HepG2 (cell line): Measurements from ENCODE around the gene TNFSF8. TPM values are rescaled to one million over a fixed set of nuclear protein-coding genes. Genes with fewer than 3 reads are reported as not detected.

Experiments
- ARID2 ChIP-seq: sonication (generic); formaldehyde crosslinking; IDR thresholded peaks from 2 replicates; pipeline ENCODE4 v1.8.1; 2022; ENCODE audit warnings: mild to moderate bottlenecking, missing genetic modification reagents, borderline replicate concordance
- BHLHE40 ChIP-seq: IDR thresholded peaks from 2 replicates; pipeline ENCODE4 v1.6.1; 2011; ENCODE audit warnings: low read length, improper control_type of control experiment
- CEBPB ChIP-seq: IDR thresholded peaks from 2 replicates; pipeline ENCODE4 v1.6.1; 2011; ENCODE audit warnings: low read depth, low read length, improper control_type of control experiment, borderline replicate concordance
- DNMT3B ChIP-seq: conservative IDR thresholded peaks from 2 replicates; pipeline ENCODE4 v1.6.1; 2016; ENCODE audit warnings: missing biosample characterization, control low read depth
- EP300 ChIP-seq, 3 experiments: sonication (generic) in 1 of 3; formaldehyde crosslinking in 1 of 3; IDR thresholded peaks; 2 replicates each; pipeline versions ENCODE4 v1.5.1 to v1.6.1; 2011 to 2020; ENCODE audit warnings: low read depth in 2 of 3, low read length in 2 of 3, borderline replicate concordance in 1 of 3, improper control_type of control experiment in 1 of 3, mild to moderate bottlenecking in 1 of 3, missing genetic modification reagents in 1 of 3, moderate library complexity in 1 of 3
- FOXO1 ChIP-seq: sonication (generic); formaldehyde crosslinking; IDR thresholded peaks from 2 replicates; pipeline ENCODE4 v1.4.0; 2020; ENCODE audit warnings: missing genetic modification reagents
- HOXA5 ChIP-seq: sonication (generic); formaldehyde crosslinking; IDR thresholded peaks from 2 replicates; pipeline ENCODE4 v1.4.0; 2020; ENCODE audit warnings: missing genetic modification reagents
- IKZF1 ChIP-seq: fragments of 450-650 bp; IDR thresholded peaks from 2 replicates; pipeline ENCODE4 v1.7.1; 2016
- MBD4 ChIP-seq: IDR thresholded peaks from 2 replicates; pipeline ENCODE4 v1.6.1; 2012; ENCODE audit warnings: low read length, inconsistent platforms, borderline replicate concordance
- NFRKB ChIP-seq: fragments of 450-650 bp; IDR thresholded peaks from 2 replicates; pipeline ENCODE4 v1.6.1; 2017
- RBFOX2 ChIP-seq: fragments of 200-400 bp; formaldehyde crosslinking; IDR thresholded peaks from 2 replicates; pipeline ENCODE4 v1.6.1; 2017; ENCODE audit warnings: low read depth, mild to moderate bottlenecking, low read length
- SP1 ChIP-seq, 2 experiments: fragments of 450-650 bp in 1 of 2; sonication (generic) in 1 of 2; formaldehyde crosslinking in 1 of 2; IDR thresholded peaks; 2 replicates each; pipeline versions ENCODE4 v1.4.0 to v1.6.1; 2016 to 2020; ENCODE audit warnings: missing genetic modification reagents in 1 of 2
- TAF15 ChIP-seq: fragments of 200-400 bp; formaldehyde crosslinking; IDR thresholded peaks from one replicate; pipeline ENCODE4 v1.6.1; 2018; ENCODE audit warnings: mild to moderate bottlenecking, low read depth, low read length; ENCODE audit not compliant: poor library complexity, severe bottlenecking
- TCF7L2 ChIP-seq: IDR thresholded peaks from 2 replicates; pipeline ENCODE4 v1.6.1; 2011; ENCODE audit warnings: mild to moderate bottlenecking, low read depth, low read length, moderate library complexity
- ZFP36L1 ChIP-seq: sonication (generic); formaldehyde crosslinking; IDR thresholded peaks from 2 replicates; pipeline ENCODE4 v1.8.0; 2022; ENCODE audit warnings: mild to moderate bottlenecking, missing genetic modification reagents, moderate library complexity
- ZIK1 ChIP-seq: sonication (generic); formaldehyde crosslinking; IDR thresholded peaks from 2 replicates; pipeline ENCODE4 v1.5.0; 2020; ENCODE audit warnings: mild to moderate bottlenecking, low read depth, missing genetic modification reagents, borderline replicate concordance
- ZNF207 ChIP-seq: fragments of 450-650 bp; IDR thresholded peaks from 2 replicates; pipeline ENCODE4 v1.6.1; 2016; ENCODE audit warnings: antibody characterized with exemption, borderline replicate concordance
- ZNF234 ChIP-seq: sonication (generic); formaldehyde crosslinking; conservative IDR thresholded peaks from 2 replicates; pipeline ENCODE4 v1.5.1; 2020; ENCODE audit warnings: mild to moderate bottlenecking, missing genetic modification reagents
- ZNF329 ChIP-seq: sonication (generic); formaldehyde crosslinking; IDR thresholded peaks from 2 replicates; pipeline ENCODE4 v1.9.0; 2021; ENCODE audit warnings: low read depth, mild to moderate bottlenecking, missing genetic modification reagents
- ZNF335 ChIP-seq: sonication (generic); formaldehyde crosslinking; IDR thresholded peaks from 2 replicates; pipeline ENCODE4 v1.4.0; 2020; ENCODE audit warnings: missing genetic modification reagents
- ZNF607 ChIP-seq: sonication (generic); formaldehyde crosslinking; IDR thresholded peaks from 2 replicates; pipeline ENCODE4 v1.5.1; 2020; ENCODE audit warnings: missing genetic modification reagents, mild to moderate bottlenecking, borderline replicate concordance
- ZNF850 ChIP-seq: sonication (generic); formaldehyde crosslinking; conservative IDR thresholded peaks from 2 replicates; pipeline ENCODE4 v1.9.0; 2021; ENCODE audit warnings: mild to moderate bottlenecking, missing genetic modification reagents
- polyA plus RNA-seq, 8 experiments: library from polyadenylated mRNA; depleted of rRNA in 3 of 8; stranded (reverse) in 7 of 8; unstranded in 1 of 8; fragments of >200 nt; fragmentation: Illumina TruSeq in 4 of 8; extraction: Trizol in 4 of 8; gene quantifications; 2 replicates each; pipeline versions ENCODE4 v1.2.1 to v1.2.3, GENCODE V29; 2011 to 2016; ENCODE audit warnings: low read depth in 4 of 8, missing spikeins in 1 of 8, mixed read lengths in 1 of 8; ENCODE audit not compliant: insufficient read depth in 1 of 8
- total RNA-seq, 5 experiments: library from RNA; depleted of rRNA; stranded (reverse); fragments of >200 nt; fragmentation: Illumina TruSeq; extraction: Trizol; gene quantifications; 2 replicates each; pipeline ENCODE4 v1.2.3, GENCODE V29; 2016; ENCODE audit warnings: low read depth in 1 of 5
- TF ChIP-seq, protein P1 (sequence below), 2 experiments: sonication (generic) in 1 of 2; formaldehyde crosslinking in 1 of 2; IDR thresholded peaks; 2 replicates each; pipeline versions ENCODE4 v1.4.0 to v1.6.1; 2018 to 2020; ENCODE audit warnings: missing genetic modification reagents in 2 of 2, borderline replicate concordance in 1 of 2, low read depth in 1 of 2, mild to moderate bottlenecking in 1 of 2, missing biosample characterization in 1 of 2
- TF ChIP-seq, protein P2 (sequence below): IDR thresholded peaks from 2 replicates; pipeline ENCODE4 v1.6.1; 2016; ENCODE audit warnings: mild to moderate bottlenecking
- TF ChIP-seq, protein P3 (sequence below): sonication (generic); formaldehyde crosslinking; IDR thresholded peaks from 2 replicates; pipeline ENCODE4 v1.5.0; 2020; ENCODE audit warnings: mild to moderate bottlenecking, missing genetic modification reagents

The TNFSF8 gene
- total and polyA plus RNA-seq, 2 of the 13 experiments (the other 11 are each of a cell fraction or from before 2014, with no cell fraction given), result not detected

DNA sequence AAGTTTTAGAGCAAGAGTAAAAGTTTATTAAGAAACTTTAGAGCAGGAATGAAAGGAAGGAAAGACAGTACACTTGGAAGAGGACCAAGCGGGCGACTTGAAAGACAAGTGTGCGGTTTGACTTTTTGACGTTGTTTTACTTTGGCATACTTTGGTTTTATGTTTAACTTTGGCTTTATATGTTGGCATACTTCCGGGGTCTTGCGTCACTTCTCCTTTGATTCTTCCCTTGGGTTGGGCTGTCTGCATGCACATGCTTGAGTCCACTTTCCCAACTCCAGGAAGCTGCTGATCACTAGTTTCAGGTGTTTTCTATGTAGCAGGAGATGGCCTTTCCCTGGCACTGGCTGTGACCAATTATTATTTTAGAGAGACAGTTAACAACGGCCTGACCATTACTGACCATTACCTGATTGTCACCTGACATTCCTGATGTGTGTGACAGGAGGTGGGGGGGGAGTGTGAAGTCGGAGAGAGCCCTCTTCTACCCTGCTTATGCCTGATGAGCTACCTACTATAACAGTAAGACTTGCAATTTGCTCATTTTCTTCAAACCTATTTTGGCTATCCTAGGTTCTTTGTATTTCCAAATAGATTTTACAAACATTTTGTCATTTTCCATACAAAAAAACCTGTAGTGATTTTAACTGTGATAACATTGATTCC, 45.5 kb downstream of the TNFSF8 start (continued):
- TF ChIP-seq ARID2 (no peak), SP1 (IDR thresholded peaks at IDR 0.05) (no peak), SP1 (CRISPR knock-in tag; IDR thresholded peaks at IDR 0.05) (no peak), ZIK1 (CRISPR knock-in tag) (no peak), FOXO1 (no peak), EP300 (IDR thresholded peaks at IDR 0.05; ENCODE audit: low read depth in 2 of 2, low read length in 2 of 2) (peak in 1 of 2 experiments; percentile 79; a peak in 2 of 4 replicates), EP300 (CRISPR knock-in tag; IDR thresholded peaks at IDR 0.05; ENCODE audit: borderline replicate concordance) (peak; percentile 64; the same call in 1 of the 2 replicates), TAF15 (no peak), MBD4 (no peak), ZNF850 (CRISPR knock-in tag) (no peak), ZNF607 (CRISPR knock-in tag) (no peak), BHLHE40 (0 out of 2 replicates have a peak, but pooled peaks have one; percentile 11), ZNF207 (no peak), ZFP36L1 (CRISPR knock-in tag) (no peak), ZNF335 (CRISPR knock-in tag) (no peak), CEBPB (peak; percentile 96), HOXA5 (no peak), RBFOX2 (no peak), ZNF234 (CRISPR knock-in tag) (no peak), IKZF1 (no peak), TCF7L2 (peak; percentile 80), DNMT3B (CRISPR knock-in tag) (peak; percentile 81; the same call in 1 of the 2 replicates), NFRKB (no peak), ZNF329 (CRISPR knock-in tag) (no peak)
- TF ChIP-seq, protein P1, sequence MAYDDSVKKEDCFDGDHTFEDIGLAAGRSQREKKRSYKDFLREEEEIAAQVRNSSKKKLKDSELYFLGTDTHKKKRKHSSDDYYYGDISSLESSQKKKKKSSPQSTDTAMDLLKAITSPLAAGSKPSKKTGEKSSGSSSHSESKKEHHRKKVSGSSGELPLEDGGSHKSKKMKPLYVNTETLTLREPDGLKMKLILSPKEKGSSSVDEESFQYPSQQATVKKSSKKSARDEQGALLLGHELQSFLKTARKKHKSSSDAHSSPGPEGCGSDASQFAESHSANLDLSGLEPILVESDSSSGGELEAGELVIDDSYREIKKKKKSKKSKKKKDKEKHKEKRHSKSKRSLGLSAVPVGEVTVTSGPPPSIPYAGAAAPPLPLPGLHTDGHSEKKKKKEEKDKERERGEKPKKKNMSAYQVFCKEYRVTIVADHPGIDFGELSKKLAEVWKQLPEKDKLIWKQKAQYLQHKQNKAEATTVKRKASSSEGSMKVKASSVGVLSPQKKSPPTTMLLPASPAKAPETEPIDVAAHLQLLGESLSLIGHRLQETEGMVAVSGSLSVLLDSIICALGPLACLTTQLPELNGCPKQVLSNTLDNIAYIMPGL (CRISPR knock-in tag; IDR thresholded peaks at IDR 0.05; ENCODE audit: borderline replicate concordance in 1 of 2, low read depth in 1 of 2), result no peak
- TF ChIP-seq, protein P2, sequence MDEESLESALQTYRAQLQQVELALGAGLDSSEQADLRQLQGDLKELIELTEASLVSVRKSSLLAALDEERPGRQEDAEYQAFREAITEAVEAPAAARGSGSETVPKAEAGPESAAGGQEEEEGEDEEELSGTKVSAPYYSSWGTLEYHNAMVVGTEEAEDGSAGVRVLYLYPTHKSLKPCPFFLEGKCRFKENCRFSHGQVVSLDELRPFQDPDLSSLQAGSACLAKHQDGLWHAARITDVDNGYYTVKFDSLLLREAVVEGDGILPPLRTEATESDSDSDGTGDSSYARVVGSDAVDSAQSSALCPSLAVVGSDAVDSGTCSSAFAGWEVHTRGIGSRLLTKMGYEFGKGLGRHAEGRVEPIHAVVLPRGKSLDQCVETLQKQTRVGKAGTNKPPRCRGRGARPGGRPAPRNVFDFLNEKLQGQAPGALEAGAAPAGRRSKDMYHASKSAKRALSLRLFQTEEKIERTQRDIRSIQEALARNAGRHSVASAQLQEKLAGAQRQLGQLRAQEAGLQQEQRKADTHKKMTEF (CRISPR knock-in tag), result peak; percentile 49; the same call in 1 of the 2 replicates
- TF ChIP-seq, protein P3, sequence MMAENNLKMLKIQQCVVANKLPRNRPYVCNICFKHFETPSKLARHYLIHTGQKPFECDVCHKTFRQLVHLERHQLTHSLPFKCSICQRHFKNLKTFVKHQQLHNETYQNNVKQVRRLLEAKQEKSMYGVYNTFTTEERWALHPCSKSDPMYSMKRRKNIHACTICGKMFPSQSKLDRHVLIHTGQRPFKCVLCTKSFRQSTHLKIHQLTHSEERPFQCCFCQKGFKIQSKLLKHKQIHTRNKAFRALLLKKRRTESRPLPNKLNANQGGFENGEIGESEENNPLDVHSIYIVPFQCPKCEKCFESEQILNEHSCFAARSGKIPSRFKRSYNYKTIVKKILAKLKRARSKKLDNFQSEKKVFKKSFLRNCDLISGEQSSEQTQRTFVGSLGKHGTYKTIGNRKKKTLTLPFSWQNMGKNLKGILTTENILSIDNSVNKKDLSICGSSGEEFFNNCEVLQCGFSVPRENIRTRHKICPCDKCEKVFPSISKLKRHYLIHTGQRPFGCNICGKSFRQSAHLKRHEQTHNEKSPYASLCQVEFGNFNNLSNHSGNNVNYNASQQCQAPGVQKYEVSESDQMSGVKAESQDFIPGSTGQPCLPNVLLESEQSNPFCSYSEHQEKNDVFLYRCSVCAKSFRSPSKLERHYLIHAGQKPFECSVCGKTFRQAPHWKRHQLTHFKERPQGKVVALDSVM (CRISPR knock-in tag), result no peak
